ENCODE data around the gene FER. TPM values are rescaled to one million over a fixed set of nuclear protein-coding genes. Genes with fewer than 3 reads are reported as not detected.
"Not testable (repeated sequence)": the region's sequence is repeated elsewhere in the genome, so short reads cannot be mapped to it uniquely, and the experiment has no call there.

FER gene
- total and polyA plus RNA-seq, 2 donors: 2.8 to 8.8 TPM

GRCh38 chr5:109168151-109168550 is 420.5 kb downstream of the FER start:
- no peak for DNase-seq (ENCODE audit: low read depth in 6 of 9, low spot score in 9 of 9)
- Histone ChIP-seq H3K36me3 (ENCODE audit: control insufficient read depth in 2 of 2, insufficient read depth in 2 of 2, low read length in 1 of 2) (no peaks in the 10 kb centered on the region), H3K27me3 (ENCODE audit: control insufficient read depth in 2 of 2, insufficient read depth in 1 of 2, low read length in 1 of 2) (no peaks in the 10 kb centered on the region), H3K9me3 (ENCODE audit: control insufficient read depth in 2 of 2, insufficient read depth in 1 of 2, low read length in 1 of 2) (no peaks in the 10 kb centered on the region), H3K4me3 (ENCODE audit: low read length in 2 of 2) (no peak overlapping the region), H3K4me1 (ENCODE audit: control insufficient read depth in 2 of 2, insufficient read depth in 2 of 2, low read length in 2 of 2) (no peaks in the 10 kb centered on the region), H3K27ac (ENCODE audit: low read depth in 1 of 2, low read length in 1 of 2) (no peak overlapping the region)
- 97% methylated on average over 3 of the region's 3 CpGs for WGBS

GRCh38 chr5:109170629-109171350 is 423.1 kb downstream of the FER start:
- Histone ChIP-seq H3K4me3 (ENCODE audit: low read length in 2 of 2) (no peak overlapping the region), H3K27ac (ENCODE audit: low read depth in 1 of 2, low read length in 1 of 2) (no peak overlapping the region), H3K4me1 (ENCODE audit: control insufficient read depth in 2 of 2, insufficient read depth in 2 of 2, low read length in 2 of 2) (no peaks in the 10 kb centered on the region), H3K27me3 (ENCODE audit: control insufficient read depth in 2 of 2, insufficient read depth in 1 of 2, low read length in 1 of 2) (no peaks in the 10 kb centered on the region), H3K9me3 (ENCODE audit: control insufficient read depth in 2 of 2, insufficient read depth in 1 of 2, low read length in 1 of 2) (no peaks in the 10 kb centered on the region), H3K36me3 (ENCODE audit: control insufficient read depth in 2 of 2, insufficient read depth in 2 of 2, low read length in 1 of 2) (no peaks in the 10 kb centered on the region)
- no peak for DNase-seq (ENCODE audit: low read depth in 6 of 9, low spot score in 9 of 9)
- WGBS: 94% methylated on average over 3 of the region's 3 CpGs

DNA sequence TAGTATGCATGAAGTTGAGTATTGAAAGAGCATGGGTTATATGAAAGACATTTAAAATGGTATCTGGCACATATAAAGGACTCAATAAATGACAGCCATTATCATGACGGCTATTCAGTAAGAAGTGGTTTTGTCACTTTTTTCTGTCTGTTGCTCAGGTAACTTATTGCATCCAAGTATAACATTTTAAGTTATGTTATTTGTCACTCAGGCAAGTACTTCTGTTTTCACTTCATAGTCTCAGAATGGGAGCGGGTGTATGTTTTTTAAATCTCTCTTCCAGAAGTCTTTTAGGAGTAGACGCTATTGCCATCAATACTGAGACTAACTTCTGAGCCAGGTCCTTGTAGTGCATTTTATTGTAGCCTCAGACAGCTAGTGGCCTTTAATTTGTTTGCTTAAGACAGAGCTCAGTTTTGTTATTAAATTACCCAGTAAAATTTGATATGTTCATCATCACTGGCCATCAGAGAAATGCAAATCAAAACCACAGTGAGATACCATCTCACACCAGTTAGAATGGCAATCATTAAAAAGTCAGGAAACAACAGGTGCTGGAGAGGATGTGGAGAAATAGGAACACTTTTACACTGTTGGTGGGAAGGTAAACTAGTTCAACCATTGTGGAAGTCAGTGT is 423.9 kb downstream of the FER start:
- not testable (repeated sequence) for H3K27ac ChIP-seq (ENCODE audit: low read depth in 1 of 2, low read length in 1 of 2); H3K36me3 ChIP-seq (ENCODE audit: control insufficient read depth in 2 of 2, insufficient read depth in 2 of 2, low read length in 1 of 2); H3K4me1 ChIP-seq (ENCODE audit: control insufficient read depth in 2 of 2, insufficient read depth in 2 of 2, low read length in 2 of 2); H3K27me3 ChIP-seq (ENCODE audit: control insufficient read depth in 2 of 2, insufficient read depth in 1 of 2, low read length in 1 of 2); DNase-seq (ENCODE audit: low read depth in 6 of 9, low spot score in 9 of 9); H3K4me3 ChIP-seq (ENCODE audit: low read length in 2 of 2); H3K9me3 ChIP-seq (ENCODE audit: control insufficient read depth in 2 of 2, insufficient read depth in 1 of 2, low read length in 1 of 2)
- WGBS: 98% methylated on average over 3 of the region's 3 CpGs

GRCh38 chr5:109173036-109173794 is 425.5 kb downstream of the FER start:
- DNase-seq (ENCODE audit: low read depth in 6 of 9, low spot score in 9 of 9): no peak
- Histone ChIP-seq H3K36me3 (ENCODE audit: control insufficient read depth in 2 of 2, insufficient read depth in 2 of 2, low read length in 1 of 2) (no peaks in the 10 kb centered on the region), H3K4me1 (ENCODE audit: control insufficient read depth in 2 of 2, insufficient read depth in 2 of 2, low read length in 2 of 2) (no peaks in the 10 kb centered on the region), H3K27me3 (ENCODE audit: control insufficient read depth in 2 of 2, insufficient read depth in 1 of 2, low read length in 1 of 2) (no peaks in the 10 kb centered on the region), H3K27ac (ENCODE audit: low read depth in 1 of 2, low read length in 1 of 2) (no peak overlapping the region), H3K4me3 (ENCODE audit: low read length in 2 of 2) (no peak overlapping the region), H3K9me3 (ENCODE audit: control insufficient read depth in 2 of 2, insufficient read depth in 1 of 2, low read length in 1 of 2) (no peaks in the 10 kb centered on the region)
- WGBS: 98% methylated on average over 2 of the region's 2 CpGs

GRCh38 chr5:109177227-109177626 is 429.5 kb downstream of the FER start:
- H3K4me3 ChIP-seq (ENCODE audit: low read length in 2 of 2): no peak overlapping the region

DNA sequence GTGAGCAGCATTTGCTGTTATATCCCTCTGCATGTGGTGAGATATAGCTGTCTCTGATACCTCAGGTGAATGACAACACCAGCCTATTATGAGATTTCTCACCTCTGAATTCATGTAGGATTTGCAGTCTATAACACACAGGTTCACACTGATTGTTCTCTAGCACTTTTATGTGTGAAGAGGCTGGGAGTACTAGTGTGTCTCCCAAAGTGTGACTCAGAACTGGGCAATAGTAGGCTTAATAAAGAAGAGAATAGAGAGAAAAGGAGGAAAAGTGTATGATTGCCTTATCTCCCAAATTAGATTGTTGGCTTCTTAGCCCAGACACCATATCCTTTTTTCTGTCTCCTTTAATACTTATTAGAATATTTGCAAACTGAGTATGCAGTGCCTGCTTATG is 430.1 kb downstream of the FER start:
- H3K4me3 ChIP-seq (ENCODE audit: low read length in 2 of 2): no peak overlapping the region
- no peak overlapping the region for H3K27ac ChIP-seq (ENCODE audit: low read depth in 1 of 2, low read length in 1 of 2)
- no peaks in the 10 kb centered on the region for H3K36me3 ChIP-seq (ENCODE audit: control insufficient read depth in 2 of 2, insufficient read depth in 2 of 2, low read length in 1 of 2)
- H3K27me3 ChIP-seq (ENCODE audit: control insufficient read depth in 2 of 2, insufficient read depth in 1 of 2, low read length in 1 of 2): no peaks in the 10 kb centered on the region
- no peaks in the 10 kb centered on the region for H3K4me1 ChIP-seq (ENCODE audit: control insufficient read depth in 2 of 2, insufficient read depth in 2 of 2, low read length in 2 of 2)
- no peak for DNase-seq (ENCODE audit: low read depth in 6 of 9, low spot score in 9 of 9)
- H3K9me3 ChIP-seq (ENCODE audit: control insufficient read depth in 2 of 2, insufficient read depth in 1 of 2, low read length in 1 of 2): no peaks in the 10 kb centered on the region

More at GRCh38 chr5:109177227-109177626, 429.5 kb downstream of the FER start:
- WGBS: 98% methylated on average over 2 of the region's 2 CpGs
- Histone ChIP-seq H3K4me1 (ENCODE audit: control insufficient read depth in 2 of 2, insufficient read depth in 2 of 2, low read length in 2 of 2) (no peaks in the 10 kb centered on the region), H3K27ac (ENCODE audit: low read depth in 1 of 2, low read length in 1 of 2) (no peak overlapping the region), H3K9me3 (ENCODE audit: control insufficient read depth in 2 of 2, insufficient read depth in 1 of 2, low read length in 1 of 2) (no peaks in the 10 kb centered on the region), H3K27me3 (ENCODE audit: control insufficient read depth in 2 of 2, insufficient read depth in 1 of 2, low read length in 1 of 2) (no peaks in the 10 kb centered on the region), H3K36me3 (ENCODE audit: control insufficient read depth in 2 of 2, insufficient read depth in 2 of 2, low read length in 1 of 2) (no peaks in the 10 kb centered on the region)
- no peak for DNase-seq (ENCODE audit: low read depth in 6 of 9, low spot score in 9 of 9)

DNA sequence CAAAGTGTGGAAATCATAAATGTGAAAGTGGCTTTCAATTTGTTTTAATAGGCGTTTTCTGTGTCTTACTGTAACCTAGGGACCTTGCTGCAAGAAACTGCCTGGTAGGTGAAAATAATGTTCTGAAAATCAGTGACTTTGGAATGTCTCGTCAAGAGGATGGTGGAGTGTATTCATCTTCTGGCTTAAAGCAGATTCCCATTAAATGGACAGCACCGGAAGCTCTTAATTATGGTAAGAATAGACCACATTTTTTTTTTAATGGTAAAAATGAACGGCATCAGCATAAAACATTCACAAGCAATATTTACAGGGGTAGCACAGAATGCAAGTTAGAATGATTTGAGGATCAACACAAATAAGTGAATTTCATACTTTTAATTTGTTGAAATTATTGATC is 433.0 kb downstream of the FER start:
- H3K4me1 ChIP-seq (ENCODE audit: control insufficient read depth in 2 of 2, insufficient read depth in 2 of 2, low read length in 2 of 2): no peaks in the 10 kb centered on the region
- H3K27me3 ChIP-seq (ENCODE audit: control insufficient read depth in 2 of 2, insufficient read depth in 1 of 2, low read length in 1 of 2): no peaks in the 10 kb centered on the region
- H3K36me3 ChIP-seq (ENCODE audit: control insufficient read depth in 2 of 2, insufficient read depth in 2 of 2, low read length in 1 of 2): no peaks in the 10 kb centered on the region
- no peak for DNase-seq (ENCODE audit: low read depth in 6 of 9, low spot score in 9 of 9)
- H3K9me3 ChIP-seq (ENCODE audit: control insufficient read depth in 2 of 2, insufficient read depth in 1 of 2, low read length in 1 of 2): no peaks in the 10 kb centered on the region
- H3K27ac ChIP-seq (ENCODE audit: low read depth in 1 of 2, low read length in 1 of 2): no peak overlapping the region
- 96% methylated on average over 4 of the region's 4 CpGs for WGBS
- no peak overlapping the region for H3K4me3 ChIP-seq (ENCODE audit: low read length in 2 of 2)

- WGBS: 97% methylated on average over 3 of the region's 3 CpGs
- no peaks in the 10 kb centered on the region for H3K27me3 ChIP-seq (ENCODE audit: control insufficient read depth in 2 of 2, insufficient read depth in 1 of 2, low read length in 1 of 2)
These were observed 439.1 kb downstream of the FER start for GRCh38 chr5:109186759-109187158.

GRCh38 chr5:109191153-109191558 is 443.5 kb downstream of the FER start:
- DNase-seq (ENCODE audit: low read depth in 6 of 9, low spot score in 9 of 9): no peak
- WGBS: 66% methylated on average over 2 of the region's 2 CpGs
- Histone ChIP-seq H3K4me3 (ENCODE audit: low read length in 2 of 2) (no peak overlapping the region), H3K36me3 (ENCODE audit: control insufficient read depth in 2 of 2, insufficient read depth in 2 of 2, low read length in 1 of 2) (no peaks in the 10 kb centered on the region), H3K4me1 (ENCODE audit: control insufficient read depth in 2 of 2, insufficient read depth in 2 of 2, low read length in 2 of 2) (no peaks in the 10 kb centered on the region), H3K9me3 (ENCODE audit: control insufficient read depth in 2 of 2, insufficient read depth in 1 of 2, low read length in 1 of 2) (no peaks in the 10 kb centered on the region), H3K27ac (ENCODE audit: low read depth in 1 of 2, low read length in 1 of 2) (no peak overlapping the region), H3K27me3 (ENCODE audit: control insufficient read depth in 2 of 2, insufficient read depth in 1 of 2, low read length in 1 of 2) (no peaks in the 10 kb centered on the region)

More at GRCh38 chr5:109186759-109187158, 439.1 kb downstream of the FER start:
- H3K9me3 ChIP-seq (ENCODE audit: control insufficient read depth in 2 of 2, insufficient read depth in 1 of 2, low read length in 1 of 2): no peaks in the 10 kb centered on the region
- DNase-seq (ENCODE audit: low read depth in 6 of 9, low spot score in 9 of 9): no peak
- H3K27ac ChIP-seq (ENCODE audit: low read depth in 1 of 2, low read length in 1 of 2): no peak overlapping the region
- no peaks in the 10 kb centered on the region for H3K36me3 ChIP-seq (ENCODE audit: control insufficient read depth in 2 of 2, insufficient read depth in 2 of 2, low read length in 1 of 2)
- no peak overlapping the region for H3K4me3 ChIP-seq (ENCODE audit: low read length in 2 of 2)
- no peaks in the 10 kb centered on the region for H3K4me1 ChIP-seq (ENCODE audit: control insufficient read depth in 2 of 2, insufficient read depth in 2 of 2, low read length in 2 of 2)
